HG03135 (cell line): Measurements from ENCODE around the gene SRRM3.
"Not testable (repeated sequence)": the region's sequence is repeated elsewhere in the genome, so short reads cannot be mapped to it uniquely, and the experiment has no call there.

Source experiments
- ATAC-seq: cut with Tn5 transposase; IDR thresholded peaks from one replicate; pipeline ENCODE4 v1.9.1; 2021; ENCODE audit warnings: mild to moderate bottlenecking, moderate library complexity; ENCODE audit not compliant: unreplicated experiment

The SRRM3 gene

GRCh38 chr7:76311838-76312237, 110.1 kb downstream of the SRRM3 start:
- ATAC-seq = not testable (repeated sequence)

- peak; percentile 39 for ATAC-seq
These were observed 112.5 kb downstream of the SRRM3 start for GRCh38 chr7:76314042-76314721.

- ATAC-seq = not testable (repeated sequence)
These were observed 113.0 kb downstream of the SRRM3 start for GRCh38 chr7:76314740-76315139.

- ATAC-seq = no peak
These were observed 113.7 kb downstream of the SRRM3 start for GRCh38 chr7:76315364-76315763.

GRCh38 chr7:76316984-76317781, 115.5 kb downstream of the SRRM3 start:
- no peak for ATAC-seq

- peak; percentile 90 for ATAC-seq
These were observed 116.2 kb downstream of the SRRM3 start for GRCh38 chr7:76317782-76318487.

- peak; percentile 48 for ATAC-seq
These were observed 117.0 kb downstream of the SRRM3 start for GRCh38 chr7:76318488-76319353.

- no peak for ATAC-seq
These were observed 123.4 kb downstream of the SRRM3 start for GRCh38 chr7:76325092-76325491.

- ATAC-seq = no peak
These were observed 124.1 kb downstream of the SRRM3 start for GRCh38 chr7:76325811-76326210.

- ATAC-seq = no peak
These were observed 125.0 kb downstream of the SRRM3 start for GRCh38 chr7:76326646-76327233.

GRCh38 chr7:76327610-76328009, 125.9 kb downstream of the SRRM3 start:
- ATAC-seq = no peak

- no peak for ATAC-seq
These were observed 126.7 kb downstream of the SRRM3 start for GRCh38 chr7:76328389-76328788.

- no peak for ATAC-seq
These were observed 127.8 kb downstream of the SRRM3 start for GRCh38 chr7:76329479-76329878.

GRCh38 chr7:76330261-76330660, 128.6 kb downstream of the SRRM3 start:
- ATAC-seq = no peak

- ATAC-seq = no peak
These were observed 129.0 kb downstream of the SRRM3 start for GRCh38 chr7:76330673-76331072.

- ATAC-seq = no peak
These were observed 130.4 kb downstream of the SRRM3 start for GRCh38 chr7:76332078-76332477.

- no peak for ATAC-seq
These were observed 131.9 kb downstream of the SRRM3 start for GRCh38 chr7:76333511-76334101.

GRCh38 chr7:76334320-76334967, 132.7 kb downstream of the SRRM3 start:
- no peak for ATAC-seq

- not testable (repeated sequence) for ATAC-seq
These were observed 133.7 kb downstream of the SRRM3 start for GRCh38 chr7:76335417-76335816.
